HTR-8/SVneo (cell line): ENCODE measurements around the gene SYF2.
A peak's percentile ranks its signal among the peaks of the same experiment; 100 is the strongest.

ENCODE experiments used
- DNase-seq: peaks from one replicate; pipeline ENCODE4 v3.0.0; 2011; ENCODE audit warnings: low spot score, mixed read lengths; ENCODE audit not compliant: insufficient read length
- FAIRE-seq: peaks from 2 replicates; lab custom pipeline; 2011; peaks lifted over from hg19 to GRCh38; lab: Jason Lieb, UNC

SYF2 gene

DNA sequence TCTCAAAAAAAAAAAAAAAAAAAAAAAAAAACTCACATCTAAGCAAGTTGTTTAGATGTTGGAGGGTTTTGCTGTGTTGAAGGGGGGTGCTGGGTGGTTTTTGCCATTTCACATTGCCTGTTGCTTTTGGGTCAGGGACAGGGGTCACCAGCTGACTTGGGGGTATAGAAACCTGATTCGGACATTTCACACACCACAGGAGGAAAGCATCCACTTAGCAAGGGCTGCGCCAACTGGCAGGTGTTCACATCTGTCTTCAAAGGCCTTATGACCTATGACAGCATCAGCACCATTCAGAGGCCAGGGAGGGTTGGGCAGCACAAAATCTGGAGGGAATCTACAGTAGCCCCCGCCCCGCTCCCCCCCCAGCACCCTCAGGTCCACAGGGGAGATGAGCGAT lies 45.2 kb downstream of the SYF2 start:
- DNase-seq (no peak), FAIRE-seq (no peak)

GRCh38 chr1:25186161-25187007 lies 45.9 kb downstream of the SYF2 start:
- FAIRE-seq: no peak
- no peak for DNase-seq

DNA sequence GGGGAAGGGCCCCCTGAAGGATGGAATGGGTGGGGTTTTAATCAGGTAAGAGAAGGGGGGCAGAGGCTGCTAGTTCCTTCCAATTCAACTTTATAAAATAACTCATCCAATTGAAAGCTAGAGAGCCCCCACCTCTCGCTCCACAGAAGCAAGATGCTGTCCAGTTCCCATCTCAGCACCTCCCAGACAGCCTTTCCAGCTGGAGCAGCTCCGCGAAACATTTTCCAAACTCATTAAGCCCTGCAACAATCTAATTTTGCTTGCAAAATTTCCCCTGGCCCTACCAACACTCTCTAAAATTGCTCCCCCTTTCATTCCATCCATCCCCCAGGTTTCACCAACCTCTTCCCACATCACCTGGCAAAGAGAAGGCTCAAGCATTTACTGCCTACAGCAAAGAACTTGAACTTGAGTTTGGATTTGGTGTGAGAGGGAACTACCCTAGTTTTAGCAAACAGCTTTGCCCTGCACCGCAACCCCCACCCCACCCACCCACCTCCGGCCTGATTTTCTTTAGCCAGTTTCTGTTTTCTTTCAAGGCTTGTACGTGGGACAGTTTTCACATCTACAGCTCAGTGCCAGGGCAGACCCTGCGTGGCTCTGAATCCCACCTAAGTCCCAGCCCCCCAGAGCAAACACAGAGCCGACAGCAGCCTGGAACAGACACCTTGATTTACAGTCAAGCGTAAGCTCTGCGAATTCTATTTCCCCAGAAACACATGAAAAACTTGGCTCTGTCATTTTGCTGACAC lies 46.7 kb downstream of the SYF2 start:
- FAIRE-seq: no peak
- DNase-seq: no peak

- no peak for DNase-seq
- FAIRE-seq: no peak
Measured at GRCh38 chr1:25184001-25184762, 48.1 kb downstream of the SYF2 start.

DNA sequence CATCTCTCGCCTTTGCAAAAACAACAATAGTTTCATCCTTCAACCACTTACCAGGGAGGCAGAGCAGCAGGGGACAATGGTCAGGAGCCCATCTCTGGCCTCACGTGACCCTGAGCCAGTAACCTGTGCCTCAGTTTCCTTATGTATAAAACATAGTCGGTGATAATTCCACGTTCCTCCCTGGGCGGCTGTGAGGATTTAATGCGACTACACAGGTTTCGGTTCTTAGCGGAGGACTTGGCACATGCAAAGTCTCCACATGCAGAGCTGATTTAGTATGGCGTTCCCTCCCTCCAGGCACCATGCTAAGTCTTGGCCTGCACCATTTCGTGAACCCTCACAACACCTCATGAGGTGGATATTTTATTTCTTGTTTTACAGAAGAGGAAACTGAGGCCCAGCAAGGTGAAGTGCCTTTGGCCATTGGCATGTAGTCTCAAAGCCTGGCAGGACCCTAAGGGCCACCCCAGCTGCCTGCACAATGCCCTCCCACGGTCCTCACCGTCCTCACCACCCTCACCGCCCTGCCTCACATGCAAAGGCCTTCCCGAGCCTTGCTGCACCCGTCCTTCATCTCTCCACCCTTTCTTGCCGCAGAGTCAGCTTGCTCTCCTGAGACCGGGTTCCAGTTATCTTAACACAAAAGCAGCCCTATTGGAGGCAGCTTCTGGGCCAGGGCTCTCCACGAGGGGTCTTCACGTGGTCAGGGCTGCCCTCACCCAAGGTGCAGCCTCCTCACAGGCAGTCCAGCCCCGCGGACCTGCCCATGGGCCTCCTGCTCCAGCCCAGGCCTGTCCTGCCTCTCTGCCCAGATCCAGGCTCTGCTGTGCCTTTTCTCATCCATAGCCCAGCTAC lies 48.9 kb downstream of the SYF2 start:
- FAIRE-seq (no peak), DNase-seq (no peak)

DNA sequence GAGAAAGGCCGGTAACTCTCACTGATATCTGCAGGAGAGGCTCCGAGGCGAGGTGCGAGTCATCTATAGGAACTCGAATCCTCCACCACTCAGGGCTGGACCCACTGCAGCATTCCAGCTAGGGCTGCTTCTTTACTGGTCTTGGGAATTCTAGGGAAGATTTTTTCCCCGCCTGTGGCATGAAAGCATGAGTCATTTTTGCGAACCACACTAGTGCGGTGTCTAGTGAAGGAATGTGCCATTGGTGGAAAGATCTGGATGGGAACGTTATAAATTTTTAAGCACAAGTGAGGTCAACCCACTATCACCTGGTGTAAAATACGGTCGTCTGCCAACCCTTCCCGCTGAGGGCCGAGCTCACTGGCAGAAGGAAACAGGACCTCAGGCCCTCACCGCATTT lies 49.7 kb downstream of the SYF2 start:
- no peak for FAIRE-seq
- peak; percentile 59 for DNase-seq

DNA sequence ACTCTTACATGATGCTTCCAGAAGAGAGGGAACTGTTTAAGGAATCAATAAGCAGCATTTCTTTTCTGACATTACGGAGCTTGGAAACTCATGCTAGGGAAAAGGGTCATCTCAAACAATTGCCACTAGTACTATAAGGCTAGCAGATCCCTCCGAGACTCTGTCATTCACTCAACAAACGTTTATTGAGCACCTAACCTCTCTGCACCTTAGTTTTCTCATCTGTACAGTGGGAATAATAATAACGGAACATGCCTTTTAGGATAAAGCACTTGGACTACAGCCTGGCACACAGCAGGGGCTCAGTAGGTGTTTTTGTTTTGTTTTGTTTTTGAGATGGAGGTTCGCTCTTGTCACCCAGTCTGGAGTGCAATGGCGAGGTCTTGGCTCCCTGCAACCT lies 51.3 kb downstream of the SYF2 start:
- DNase-seq: no peak

GRCh38 chr1:25178917-25179561 lies 53.3 kb downstream of the SYF2 start:
- FAIRE-seq (no peak), DNase-seq (no peak)

More for the DNA sequence above, 51.3 kb downstream of the SYF2 start:
- FAIRE-seq: no peak

DNA sequence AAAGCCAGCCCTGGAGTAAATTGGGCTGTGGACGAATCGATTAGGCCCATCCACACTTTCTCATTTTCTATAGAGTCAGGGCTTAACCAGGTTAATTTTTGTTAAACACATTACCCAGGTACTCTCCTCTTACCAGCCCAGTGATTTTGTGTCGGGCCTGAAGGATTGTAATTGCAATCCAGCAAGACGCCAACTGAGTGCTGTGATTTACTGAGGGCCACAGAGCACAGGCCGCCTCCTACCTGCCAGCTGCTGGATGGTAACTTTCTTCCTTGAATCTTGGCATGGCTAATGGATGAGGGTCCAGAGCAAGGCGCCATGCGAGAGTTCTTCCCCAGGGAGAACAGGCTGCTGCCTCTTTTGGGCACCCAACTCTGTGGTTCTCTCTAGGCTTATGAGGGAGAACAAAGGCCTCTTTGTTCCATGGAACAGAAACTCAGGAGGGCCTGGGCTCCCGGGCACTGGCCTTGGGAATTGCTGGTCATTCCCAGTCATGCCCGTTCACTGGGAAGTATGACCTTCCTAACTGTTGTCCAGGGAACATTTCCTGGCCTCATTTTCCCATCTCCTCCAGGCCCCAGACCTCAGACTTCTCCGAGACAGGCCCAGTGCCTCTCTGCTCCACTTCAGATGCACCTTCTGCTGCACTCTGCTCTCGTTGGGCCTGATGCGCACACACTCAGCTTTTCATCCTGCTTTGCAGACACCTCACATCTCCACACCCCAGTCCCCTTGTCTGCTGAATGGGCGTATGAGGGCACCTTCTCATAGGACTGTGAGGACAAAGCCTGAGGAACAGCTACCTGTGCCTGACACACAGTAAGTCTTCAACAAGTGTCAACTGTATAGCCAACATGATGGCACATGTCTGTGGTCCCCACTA lies 57.3 kb downstream of the SYF2 start:
- no peak for FAIRE-seq

DNA sequence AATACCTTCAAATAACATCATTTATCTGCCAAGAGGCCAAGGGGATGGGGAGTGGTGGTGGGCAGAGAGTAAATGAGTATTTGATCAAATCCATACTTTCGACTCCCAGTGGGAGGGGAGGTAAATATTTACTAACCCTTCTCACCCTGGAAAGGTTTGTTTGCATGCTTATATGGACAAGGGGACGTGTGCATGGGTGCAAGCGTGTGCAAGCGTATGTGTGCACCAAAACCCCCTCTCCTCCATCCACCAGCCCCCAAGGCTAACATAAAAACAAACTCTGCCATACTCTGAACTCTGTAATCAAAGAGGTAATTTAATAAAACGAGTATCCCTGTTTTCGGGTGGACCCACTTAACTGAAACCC lies 58.0 kb downstream of the SYF2 start:
- DNase-seq (no peak), FAIRE-seq (no peak)

More for the DNA sequence above, 57.3 kb downstream of the SYF2 start:
- no peak for DNase-seq

DNA sequence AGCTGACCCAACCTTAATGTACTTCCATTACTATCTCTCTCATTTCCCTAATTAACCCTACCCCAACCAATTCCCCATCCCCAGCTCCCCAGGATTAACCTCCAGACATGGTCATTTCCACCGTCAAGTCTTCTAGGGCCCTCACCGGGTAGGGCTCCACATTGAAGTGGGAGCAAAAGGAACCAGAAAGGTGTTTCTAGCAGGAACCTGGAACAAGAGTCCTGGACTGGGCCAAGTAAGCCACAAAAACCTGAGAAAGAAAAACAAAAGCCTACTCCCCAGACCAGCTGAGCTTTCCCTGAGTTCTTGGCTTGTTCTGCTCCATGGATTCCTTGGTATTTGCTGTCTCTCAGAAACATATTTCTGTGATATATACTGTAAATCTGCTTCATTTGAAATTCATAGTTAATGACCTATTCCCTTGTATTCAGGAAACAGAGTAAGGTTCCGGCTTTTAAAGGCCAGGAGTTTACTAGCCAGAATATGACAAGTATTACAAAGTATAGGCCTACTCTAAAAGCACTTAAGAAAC lies 58.4 kb downstream of the SYF2 start:
- no peak for FAIRE-seq

More for the DNA sequence above, 58.4 kb downstream of the SYF2 start:
- DNase-seq: no peak
